ENCODE data around the gene SIAH3. TPM values are rescaled to one million over a fixed set of nuclear protein-coding genes. Genes with fewer than 3 reads are reported as not detected.
"Not testable (repeated sequence)": the region's sequence is repeated elsewhere in the genome, so short reads cannot be mapped to it uniquely, and the experiment has no call there.

The SIAH3 gene
- total RNA-seq, 1 donor from 2014 or later, result 0.10 TPM

GRCh38 chr13:45782327-45783045 is 69.1 kb downstream of the SIAH3 start:
- DNase-seq, result peak; percentile 16

DNA sequence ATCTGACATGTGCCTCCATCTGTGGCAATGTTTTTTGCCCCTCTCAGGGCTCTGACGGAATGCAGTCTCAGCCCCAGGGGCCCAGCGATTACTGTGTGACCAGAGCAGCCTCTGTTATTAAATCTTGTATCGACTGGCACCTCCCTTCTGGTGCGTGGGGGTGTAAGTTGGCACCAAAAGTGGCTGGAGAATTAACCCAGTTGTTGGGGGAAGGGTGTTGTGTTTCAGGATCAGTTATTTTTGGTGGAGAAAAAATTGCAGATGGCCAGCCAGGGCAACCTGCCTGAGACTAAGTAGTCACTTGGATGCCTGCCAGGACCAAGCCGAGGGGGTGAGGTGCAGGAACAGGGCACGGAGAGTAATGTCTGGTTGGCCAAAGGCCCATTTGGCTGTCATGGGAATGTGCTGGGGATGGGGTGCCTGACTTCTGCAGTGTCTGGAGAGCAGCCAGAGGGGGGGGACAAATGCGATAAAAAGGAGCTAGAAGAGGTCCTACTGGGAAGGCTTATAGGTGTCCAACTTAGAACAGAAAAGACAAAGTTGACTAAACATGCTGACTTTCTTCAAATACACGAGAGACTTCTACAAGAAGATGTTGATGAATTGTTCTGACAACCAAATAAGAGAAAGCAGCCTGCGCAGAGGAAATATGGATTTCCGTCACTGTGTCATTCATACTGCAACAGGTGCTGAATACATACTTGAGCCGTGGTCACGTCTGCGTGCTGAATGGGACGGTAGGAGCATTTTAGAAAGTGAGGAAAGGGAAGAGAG is 69.8 kb downstream of the SIAH3 start:
- peak; percentile 94 for DNase-seq

GRCh38 chr13:45779901-45780300 is 71.7 kb downstream of the SIAH3 start:
- DNase-seq, result no peak

DNA sequence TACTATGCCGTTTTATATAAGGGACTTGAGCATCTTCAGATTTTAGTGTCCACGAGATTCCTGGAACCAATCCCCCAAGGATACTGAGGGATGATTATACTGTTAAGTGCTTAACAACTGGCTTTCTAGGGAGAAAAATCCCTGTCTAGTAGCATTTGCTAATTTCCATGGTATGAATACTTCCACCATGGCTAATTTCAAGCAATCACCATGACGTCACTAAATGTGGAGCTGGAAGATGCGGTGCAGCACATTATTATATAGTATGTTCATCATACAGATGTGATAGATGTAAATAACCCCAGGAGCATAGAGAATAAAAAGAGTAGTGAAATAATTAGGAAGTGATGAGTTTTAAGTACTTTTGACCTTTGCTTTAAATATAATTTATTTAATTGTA is 72.7 kb downstream of the SIAH3 start:
- peak; percentile 60 for DNase-seq

- no peak for DNase-seq
Observed at GRCh38 chr13:45776748-45777147, 74.8 kb downstream of the SIAH3 start.

DNA sequence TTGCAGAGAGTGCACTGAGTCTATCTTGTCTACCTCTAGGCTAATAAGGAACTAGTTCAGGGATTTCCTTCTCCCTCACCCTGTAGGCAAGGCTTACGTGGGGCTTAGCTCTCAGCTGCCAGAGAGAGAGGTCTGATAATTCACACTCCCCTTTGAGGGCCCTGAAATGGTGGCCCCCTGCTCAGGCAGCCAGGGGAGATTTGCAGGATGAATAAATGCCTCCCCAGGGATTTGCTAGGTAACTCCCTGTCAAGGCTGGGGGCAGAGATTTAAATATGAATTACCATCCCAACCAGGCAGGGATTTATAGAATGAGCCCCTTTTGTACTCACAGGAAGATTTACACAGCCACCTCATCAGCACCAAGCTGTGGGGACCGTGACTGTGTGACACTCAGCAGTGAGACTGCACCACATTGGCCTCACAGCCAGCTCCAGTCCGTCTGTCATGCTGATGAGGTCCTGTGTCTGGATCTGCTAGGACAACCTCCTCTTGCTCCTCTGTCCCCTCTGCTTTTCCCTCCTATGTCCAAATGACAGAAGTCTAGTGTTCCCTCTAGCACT is 76.1 kb downstream of the SIAH3 start:
- no peak for DNase-seq

DNA sequence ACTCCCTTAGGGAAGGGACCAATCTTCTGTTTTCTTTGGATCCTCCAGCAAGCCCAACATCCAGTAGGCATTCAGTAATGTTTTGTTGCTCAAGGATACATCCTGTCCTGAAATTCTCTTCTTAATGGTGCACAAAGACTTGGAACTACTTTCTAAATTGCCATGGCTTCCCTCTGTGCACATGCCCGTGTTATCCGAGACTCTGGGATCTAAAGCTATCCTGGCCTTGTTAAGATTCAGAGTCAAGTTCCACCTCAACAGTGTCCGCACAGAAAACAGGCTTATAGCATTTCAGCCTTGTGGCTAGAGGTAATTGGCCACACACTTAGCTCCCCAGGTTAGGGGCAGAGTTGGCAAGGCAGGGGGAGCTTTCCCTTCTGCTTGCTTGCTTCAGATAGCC is 77.6 kb downstream of the SIAH3 start:
- DNase-seq, result no peak

- DNase-seq, result peak; percentile 35
Observed at GRCh38 chr13:45773236-45773635, 78.3 kb downstream of the SIAH3 start.

DNA sequence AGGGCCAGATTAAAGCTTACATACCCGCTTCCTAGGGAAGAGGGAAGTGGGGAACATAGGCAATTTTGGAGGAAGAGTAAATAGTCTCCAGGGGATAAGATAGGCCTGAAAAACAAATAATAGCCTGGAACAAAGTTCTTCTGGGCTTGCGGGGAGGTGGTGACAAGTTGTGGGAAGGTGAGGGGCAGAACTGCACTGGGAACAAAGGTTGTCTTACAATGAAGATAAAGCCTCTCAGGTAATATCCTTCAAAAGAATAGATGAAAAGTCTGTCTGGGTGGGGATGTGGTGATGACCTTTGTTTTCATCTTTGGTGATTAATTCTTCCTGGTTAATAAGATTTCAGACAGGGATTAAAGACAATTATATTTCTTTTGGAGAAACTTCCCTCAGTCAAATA is 80.7 kb downstream of the SIAH3 start:
- DNase-seq, result no peak

DNA sequence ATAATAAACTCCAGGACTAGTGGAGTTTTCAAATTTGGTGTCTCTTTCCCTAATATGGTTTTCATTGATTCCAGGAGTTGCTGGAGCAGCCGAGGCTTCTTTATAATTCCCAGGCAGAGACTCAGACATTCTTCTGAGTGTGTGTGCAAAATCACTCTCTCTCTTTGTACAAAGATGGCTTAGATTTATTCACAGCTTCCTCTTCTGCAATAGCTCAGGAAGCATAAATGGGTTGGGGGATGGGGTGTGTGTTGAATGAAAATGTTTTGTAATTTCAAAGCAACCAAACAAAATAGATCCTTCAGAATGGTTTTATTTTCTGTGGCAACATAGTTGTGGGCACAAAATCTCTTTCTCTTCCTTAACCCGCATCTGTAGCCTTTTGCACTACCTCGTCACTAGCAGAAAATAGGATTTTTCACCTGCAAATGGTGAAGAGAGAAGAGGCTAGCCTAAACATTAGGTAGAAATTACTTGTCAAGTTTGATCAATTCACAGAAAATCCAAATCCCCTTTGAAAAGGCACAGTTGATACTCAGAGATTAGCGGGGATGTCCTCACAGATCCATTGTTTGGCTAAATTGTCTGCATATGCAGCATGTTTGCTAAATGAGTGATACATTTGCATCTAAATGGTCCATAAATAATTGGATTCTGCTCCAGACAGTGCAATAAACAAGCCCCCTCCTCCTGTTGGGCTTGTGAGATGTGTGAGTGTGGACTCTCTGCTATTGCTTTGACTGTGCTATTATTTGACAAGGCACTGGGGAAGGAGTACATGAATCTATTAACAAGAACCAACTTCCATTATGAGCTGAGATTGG is 82.7 kb downstream of the SIAH3 start:
- DNase-seq, result no peak

DNA sequence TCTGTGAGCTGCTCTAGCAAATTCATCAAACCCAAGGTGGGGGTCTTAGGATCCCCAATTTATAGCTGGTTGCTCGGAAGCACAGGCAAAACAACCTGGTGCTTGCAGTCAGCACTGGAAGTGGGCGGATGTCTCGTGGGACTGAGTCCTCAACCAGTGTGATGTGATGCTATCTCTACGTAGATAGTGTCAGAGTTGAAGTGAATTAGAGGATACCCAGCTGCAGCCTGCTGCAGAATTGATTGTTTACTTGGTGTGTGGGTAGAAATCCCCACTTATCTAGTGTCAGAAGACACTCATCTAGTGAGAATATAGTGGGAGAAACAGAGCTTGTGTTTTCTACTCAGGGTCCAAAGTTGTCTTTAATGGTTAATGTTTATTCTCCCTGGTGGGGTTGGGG is 86.1 kb downstream of the SIAH3 start:
- no peak for DNase-seq

DNA sequence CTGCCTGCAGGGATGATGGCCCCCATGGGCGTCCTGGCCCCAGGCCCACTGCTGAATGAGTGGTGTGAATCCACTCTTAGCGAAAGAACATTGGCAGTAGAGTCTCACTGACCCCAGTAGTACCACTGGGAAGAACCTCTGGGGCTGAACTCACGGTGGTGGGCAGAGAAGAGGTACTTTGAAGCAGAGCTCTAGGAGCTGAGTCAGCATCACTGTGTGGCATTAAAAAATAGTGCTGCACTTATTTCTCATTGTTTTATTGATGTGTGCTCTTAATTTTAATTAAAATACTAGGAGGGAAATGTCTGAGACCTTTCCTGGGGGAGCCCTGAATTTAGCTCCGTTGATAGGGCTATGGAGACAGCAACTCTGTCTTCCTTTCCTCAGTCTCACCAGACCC is 88.1 kb downstream of the SIAH3 start:
- DNase-seq, result no peak

- DNase-seq, result not testable (repeated sequence)
Observed at GRCh38 chr13:45757589-45757988, 94.0 kb downstream of the SIAH3 start.

- not testable (repeated sequence) for DNase-seq
Observed at GRCh38 chr13:45756498-45756897, 95.1 kb downstream of the SIAH3 start.

- no peak for DNase-seq
Observed at GRCh38 chr13:45752510-45752909, 99.0 kb downstream of the SIAH3 start.

DNA sequence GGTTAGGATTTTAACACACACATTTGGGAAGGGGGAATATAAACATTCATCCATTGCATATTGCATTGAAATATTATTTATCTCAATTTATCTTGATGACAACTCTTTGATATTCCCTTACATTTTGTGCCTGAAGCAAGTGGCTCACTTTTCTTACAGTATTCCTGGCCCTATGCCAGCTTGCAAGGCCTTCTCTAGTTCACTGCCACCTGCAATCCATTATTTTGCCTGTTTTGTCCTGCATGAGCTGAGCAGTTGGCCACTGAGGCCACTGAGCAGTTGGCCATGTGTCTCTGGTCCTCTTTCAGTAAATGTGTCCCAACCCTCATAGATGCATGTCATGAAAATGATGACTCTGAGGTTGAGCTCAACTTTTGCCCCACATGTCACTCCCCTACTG is 99.7 kb downstream of the SIAH3 start:
- DNase-seq, result no peak

DNA sequence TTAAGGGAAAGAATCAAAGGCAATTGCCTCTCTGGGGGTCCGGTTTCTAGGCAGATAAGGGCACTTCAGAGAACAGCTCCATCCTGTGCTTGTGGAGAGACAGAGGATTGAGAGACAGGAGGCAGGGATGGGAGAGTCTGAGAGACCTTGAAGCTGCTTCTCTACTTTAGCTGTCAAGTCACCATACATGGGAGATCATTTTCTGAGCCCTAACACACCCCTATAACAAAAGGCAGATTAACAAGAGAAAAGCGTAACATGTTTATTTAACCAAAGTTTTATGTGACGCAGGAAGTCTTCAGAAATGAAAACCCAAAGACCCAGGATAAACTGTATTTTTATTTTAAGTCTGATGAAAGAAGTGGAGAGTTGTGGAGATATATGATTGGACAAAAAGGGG is 101.0 kb downstream of the SIAH3 start:
- DNase-seq, result peak; percentile 27

DNA sequence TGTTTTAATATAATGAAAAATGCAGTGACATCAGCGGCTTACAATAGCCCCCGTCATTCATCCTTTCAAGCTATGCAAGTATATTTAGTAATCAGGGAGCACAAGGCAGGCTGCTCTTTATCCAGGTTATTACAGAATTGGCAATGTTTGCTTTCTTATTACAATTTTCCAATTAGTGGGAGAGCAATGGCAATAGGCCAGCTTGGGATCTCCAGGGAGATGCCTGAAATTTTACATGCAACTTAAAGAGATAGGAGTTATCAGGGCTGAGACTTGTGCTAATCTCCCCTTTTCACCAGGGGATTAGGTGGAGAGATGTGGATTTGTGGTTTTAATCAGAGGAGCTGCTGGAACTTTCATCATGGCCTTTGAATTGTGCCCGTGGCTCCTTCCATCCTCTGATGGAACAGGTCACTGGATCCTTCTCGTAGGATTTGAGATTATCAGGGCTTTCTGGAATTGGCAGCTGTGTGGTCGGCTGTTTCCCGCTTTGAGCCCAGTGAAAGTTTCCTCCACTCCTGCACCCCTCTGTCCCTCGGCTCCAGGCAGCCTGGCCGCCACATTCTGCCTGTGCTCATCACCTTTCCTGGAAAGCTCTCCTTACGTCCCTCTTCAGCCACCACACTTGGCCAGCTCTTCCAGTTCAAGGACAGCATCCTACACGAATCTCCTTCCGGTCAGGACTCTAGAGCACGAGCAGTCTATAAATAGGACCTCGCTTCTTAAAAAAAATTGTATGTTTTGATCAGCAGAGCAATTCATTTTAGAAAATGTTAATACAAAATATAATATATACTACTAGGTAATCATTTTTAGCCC is 102.4 kb downstream of the SIAH3 start:
- DNase-seq, result peak; percentile 57

GRCh38 chr13:45747071-45747470 is 104.5 kb downstream of the SIAH3 start:
- no peak for DNase-seq

DNA sequence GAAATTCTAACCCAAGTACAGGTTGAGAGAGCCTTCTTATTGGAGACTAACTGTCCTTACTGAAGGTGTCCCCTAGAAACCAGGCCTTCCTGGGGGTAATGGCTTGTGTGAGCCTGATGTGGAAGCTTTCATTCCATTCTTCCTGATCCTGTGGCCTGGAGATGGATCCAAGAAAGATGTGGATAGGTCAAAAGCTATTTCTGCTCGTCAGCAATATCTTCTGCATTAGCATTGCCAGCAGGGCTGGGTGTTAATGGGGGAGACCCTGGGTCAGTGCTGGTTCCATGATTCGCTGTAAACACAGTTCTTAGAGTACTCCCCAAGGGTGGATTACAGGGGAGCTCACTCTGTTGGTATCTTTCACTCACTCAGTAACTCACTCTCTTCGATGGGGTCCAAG is 106.6 kb downstream of the SIAH3 start:
- DNase-seq, result no peak

DNA sequence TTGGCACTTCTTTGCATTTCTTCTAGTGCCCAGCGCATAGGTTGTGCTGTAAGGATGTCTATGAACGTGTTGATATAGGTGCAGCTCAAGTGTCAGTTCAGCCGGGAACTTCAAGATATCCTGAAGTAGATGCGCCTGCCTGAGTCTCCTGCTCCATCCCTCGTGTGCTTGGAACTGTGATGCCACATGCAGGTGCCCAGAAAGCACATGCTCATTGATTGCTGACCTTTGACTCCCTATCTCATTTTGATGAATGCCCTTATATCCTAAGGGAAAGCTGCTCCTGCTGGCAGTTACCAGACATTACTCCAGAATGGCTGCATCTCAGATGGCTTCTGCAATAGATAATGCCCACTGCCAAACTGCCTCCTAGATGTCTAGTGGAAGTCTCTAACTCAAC is 108.6 kb downstream of the SIAH3 start:
- DNase-seq, result no peak

GRCh38 chr13:45737571-45738017 is 114.0 kb downstream of the SIAH3 start:
- DNase-seq, result no peak
